ENCODE data around the gene CST7. TPM values are rescaled to one million over a fixed set of nuclear protein-coding genes. Genes with fewer than 3 reads are reported as not detected.

CST7 gene
- total RNA-seq, 1 experiment from 2014 or later = not detected

- no peak for TF ChIP-seq ZNF532 (CRISPR knock-in tag; IDR thresholded peaks at IDR 0.05; ENCODE audit: borderline replicate concordance)
- no peak for TF ChIP-seq MYBL2 (CRISPR knock-in tag; IDR thresholded peaks at IDR 0.05)
- no peak for TF ChIP-seq ARID4B (CRISPR knock-in tag; IDR thresholded peaks at IDR 0.05; ENCODE audit: borderline replicate concordance)
- TF ChIP-seq ZNF138 (CRISPR knock-in tag; conservative IDR thresholded peaks at IDR 0.05) = no peak
- TF ChIP-seq CREB1 (CRISPR knock-in tag; IDR thresholded peaks at IDR 0.05) = no peak
- TF ChIP-seq CREM (CRISPR knock-in tag; IDR thresholded peaks at IDR 0.05) = no peak
Measured at GRCh38 chr20:24964506-24964840, 15.4 kb downstream of the CST7 start (continued).

- H3K27ac Mint-ChIP-seq = no peak overlapping the region; the same call in 1 of the 2 replicates
- ATAC-seq = no peak
- H3K4me3 Mint-ChIP-seq = no peak overlapping the region
- H3K9me3 Mint-ChIP-seq = no peaks in the 10 kb centered on the region
- ChIA-PET POLR2A (no interaction called here), CTCF (no interaction called here)
- no peaks in the 10 kb centered on the region for H3K27me3 Mint-ChIP-seq (ENCODE audit: low read depth)
- no peaks in the 10 kb centered on the region for H3K4me1 Mint-ChIP-seq
- no peak for DNase-seq (ENCODE audit: low spot score)
- peaks cover 48% of the 10 kb centered on the region for H3K36me3 Mint-ChIP-seq
- TF ChIP-seq USF1 (CRISPR knock-in tag; IDR thresholded peaks at IDR 0.05) (no peak), JUN (CRISPR knock-in tag; IDR thresholded peaks at IDR 0.05) (no peak), ESRRA (CRISPR knock-in tag; IDR thresholded peaks at IDR 0.05; ENCODE audit: borderline replicate concordance) (no peak), PRRX2 (CRISPR knock-in tag; IDR thresholded peaks at IDR 0.05) (no peak), ZNF219 (CRISPR knock-in tag; IDR thresholded peaks at IDR 0.05; ENCODE audit: borderline replicate concordance) (no peak), ZNF317 (CRISPR knock-in tag; IDR thresholded peaks at IDR 0.05; ENCODE audit: borderline replicate concordance, low read depth) (no peak), SMAD4 (CRISPR knock-in tag; IDR thresholded peaks at IDR 0.05) (no peak), NR2C2 (CRISPR knock-in tag; IDR thresholded peaks at IDR 0.05) (no peak), JAZF1 (CRISPR knock-in tag; IDR thresholded peaks at IDR 0.05) (no peak), AFF4 (CRISPR knock-in tag; IDR thresholded peaks at IDR 0.05; ENCODE audit: borderline replicate concordance) (no peak), FOXK1 (CRISPR knock-in tag; IDR thresholded peaks at IDR 0.05) (no peak), IRF1 (CRISPR knock-in tag; IDR thresholded peaks at IDR 0.05) (no peak), USF2 (CRISPR knock-in tag; IDR thresholded peaks at IDR 0.05) (no peak)
Measured at GRCh38 chr20:24965065-24965919, 16.2 kb downstream of the CST7 start.
